ENCODE results near the gene SMKR1. TPM values are rescaled to one million over a fixed set of nuclear protein-coding genes. Genes with fewer than 3 reads are reported as not detected.
"Not testable (repeated sequence)": the region's sequence is repeated elsewhere in the genome, so short reads cannot be mapped to it uniquely, and the experiment has no call there.

SMKR1 gene
- total RNA-seq, 2 donors from 2014 or later: 0.55 to 0.97 TPM

GRCh38 chr7:129522088-129522970 lies 20.0 kb downstream of the SMKR1 start:
- no peaks in the 10 kb centered on the region for H3K27me3 Mint-ChIP-seq (ENCODE audit: insufficient read depth)
- H3K27ac Mint-ChIP-seq: no peak overlapping the region
- H3K36me3 ChIP-seq (ENCODE audit: control insufficient read depth, insufficient read depth, low read length): no peaks in the 10 kb centered on the region
- no peaks in the 10 kb centered on the region for H3K9me3 Mint-ChIP-seq
- TF ChIP-seq CTCF (conservative IDR thresholded peaks at IDR 0.05): no peak
- H3K4me3 Mint-ChIP-seq: no peak overlapping the region
- H3K27me3 ChIP-seq (ENCODE audit: control insufficient read depth, insufficient read depth, low read length, poor library complexity, severe bottlenecking): no peaks in the 10 kb centered on the region
- no peak overlapping the region for H3K27ac ChIP-seq (ENCODE audit: low read depth, low read length)
- no peak overlapping the region for H3K4me3 ChIP-seq (ENCODE audit: low read length)
- peak; percentile 90 for DNase-seq
- no peaks in the 10 kb centered on the region for H3K4me1 ChIP-seq (ENCODE audit: control insufficient read depth, insufficient read depth, low read length)
- H3K4me1 Mint-ChIP-seq: peaks cover 3% of the 10 kb centered on the region
- 64% methylated on average over 25 to 30 of the region's 30 CpGs for WGBS, 2 experiments (ENCODE audit: insufficient coverage in 1 of 2, insufficient read length in 1 of 2)
- no peak overlapping the region for H3K9ac ChIP-seq (ENCODE audit: extremely low read depth, low read length, poor library complexity, severe bottlenecking)
- H3K9me3 ChIP-seq (ENCODE audit: control insufficient read depth, low read length): no peaks in the 10 kb centered on the region
- no peaks in the 10 kb centered on the region for H3K36me3 Mint-ChIP-seq (ENCODE audit: low read depth)

GRCh38 chr7:129522971-129523340 lies 20.6 kb downstream of the SMKR1 start:
- Mint-ChIP-seq H3K4me1 (peaks cover 3% of the 10 kb centered on the region), H3K27me3 (ENCODE audit: insufficient read depth) (no peaks in the 10 kb centered on the region), H3K9me3 (no peaks in the 10 kb centered on the region), H3K27ac (no peak overlapping the region), H3K4me3 (no peak overlapping the region), H3K36me3 (ENCODE audit: low read depth) (no peaks in the 10 kb centered on the region)
- H3K9ac ChIP-seq (ENCODE audit: extremely low read depth, low read length, poor library complexity, severe bottlenecking): no peak overlapping the region
- no peak for DNase-seq
- H3K9me3 ChIP-seq (ENCODE audit: control insufficient read depth, low read length): no peaks in the 10 kb centered on the region
- TF ChIP-seq CTCF (conservative IDR thresholded peaks at IDR 0.05): no peak
- no peak overlapping the region for H3K27ac ChIP-seq (ENCODE audit: low read depth, low read length)
- H3K36me3 ChIP-seq (ENCODE audit: control insufficient read depth, insufficient read depth, low read length): no peaks in the 10 kb centered on the region
- 58 to 68% methylated on average over 3 to 5 of the region's 5 CpGs for WGBS, 2 experiments (ENCODE audit: insufficient coverage in 1 of 2, insufficient read length in 1 of 2)
- no peak overlapping the region for H3K4me3 ChIP-seq (ENCODE audit: low read length)
- no peaks in the 10 kb centered on the region for H3K4me1 ChIP-seq (ENCODE audit: control insufficient read depth, insufficient read depth, low read length)
- H3K27me3 ChIP-seq (ENCODE audit: control insufficient read depth, insufficient read depth, low read length, poor library complexity, severe bottlenecking): no peaks in the 10 kb centered on the region

- Histone ChIP-seq H3K9me3 (ENCODE audit: control insufficient read depth, low read length) (no peaks in the 10 kb centered on the region), H3K9ac (ENCODE audit: extremely low read depth, low read length, poor library complexity, severe bottlenecking) (no peak overlapping the region), H3K27me3 (ENCODE audit: control insufficient read depth, insufficient read depth, low read length, poor library complexity, severe bottlenecking) (no peaks in the 10 kb centered on the region), H3K27ac (ENCODE audit: low read depth, low read length) (no peak overlapping the region), H3K36me3 (ENCODE audit: control insufficient read depth, insufficient read depth, low read length) (no peaks in the 10 kb centered on the region), H3K4me3 (ENCODE audit: low read length) (no peak overlapping the region), H3K4me1 (ENCODE audit: control insufficient read depth, insufficient read depth, low read length) (no peaks in the 10 kb centered on the region)
- no peaks in the 10 kb centered on the region for H3K9me3 Mint-ChIP-seq
- H3K36me3 Mint-ChIP-seq (ENCODE audit: low read depth): no peaks in the 10 kb centered on the region
- no peak for DNase-seq
- no peak overlapping the region for H3K4me3 Mint-ChIP-seq
- 84% methylated on average over 2 of the region's 3 CpGs; no CpG with 5 or more reads in 1 of the 2 experiments for WGBS, 2 experiments (ENCODE audit: insufficient coverage in 1 of 2, insufficient read length in 1 of 2)
- H3K27me3 Mint-ChIP-seq (ENCODE audit: insufficient read depth): no peaks in the 10 kb centered on the region
- TF ChIP-seq CTCF (conservative IDR thresholded peaks at IDR 0.05): no peak
- H3K27ac Mint-ChIP-seq: no peak overlapping the region
- peaks cover 3% of the 10 kb centered on the region for H3K4me1 Mint-ChIP-seq
These were observed 21.6 kb downstream of the SMKR1 start for GRCh38 chr7:129523924-129524323.

GRCh38 chr7:129524405-129524804 lies 22.1 kb downstream of the SMKR1 start:
- H3K27me3 ChIP-seq (ENCODE audit: control insufficient read depth, insufficient read depth, low read length, poor library complexity, severe bottlenecking); H3K9me3 ChIP-seq (ENCODE audit: control insufficient read depth, low read length); H3K9me3 Mint-ChIP-seq; H3K36me3 Mint-ChIP-seq (ENCODE audit: low read depth); H3K4me3 ChIP-seq (ENCODE audit: low read length); H3K36me3 ChIP-seq (ENCODE audit: control insufficient read depth, insufficient read depth, low read length); H3K27ac Mint-ChIP-seq; H3K9ac ChIP-seq (ENCODE audit: extremely low read depth, low read length, poor library complexity, severe bottlenecking); H3K27ac ChIP-seq (ENCODE audit: low read depth, low read length); H3K4me1 ChIP-seq (ENCODE audit: control insufficient read depth, insufficient read depth, low read length); H3K4me1 Mint-ChIP-seq; H3K27me3 Mint-ChIP-seq (ENCODE audit: insufficient read depth); H3K4me3 Mint-ChIP-seq; DNase-seq: not testable (repeated sequence)
- 96% methylated on average over 2 of the region's 2 CpGs; no CpG with 5 or more reads in 1 of the 2 experiments for WGBS, 2 experiments (ENCODE audit: insufficient coverage in 1 of 2, insufficient read length in 1 of 2)

Measured in endodermal cell (in vitro differentiated cells).